GM21529 (cell line): ENCODE measurements around the gene PDGFD.

Source experiments
- ATAC-seq: cut with Tn5 transposase; IDR thresholded peaks from one replicate; pipeline ENCODE4 v1.9.1; 2021; ENCODE audit not compliant: unreplicated experiment

PDGFD gene

GRCh38 chr11:103890654-103891053, 273.3 kb downstream of the PDGFD start:
- ATAC-seq, result no peak

DNA sequence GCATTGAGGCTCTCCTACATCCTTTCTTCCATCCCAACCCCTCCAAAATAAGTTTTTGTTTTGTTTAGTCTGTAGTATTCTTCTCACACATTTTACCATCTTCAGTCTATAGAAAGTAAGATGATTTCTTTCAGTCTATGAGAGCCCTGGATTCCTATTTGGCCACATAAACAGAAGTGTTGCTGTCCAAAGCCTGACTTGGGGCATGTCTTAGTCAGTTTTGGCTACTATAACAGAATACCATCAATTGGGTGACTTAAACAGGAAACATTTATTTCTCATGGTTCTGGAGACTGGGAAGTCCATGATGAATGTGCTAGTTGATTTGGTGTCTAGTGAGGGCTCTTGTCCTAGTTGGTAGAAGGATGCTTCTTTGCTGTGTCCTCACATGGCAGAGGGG, 274.3 kb downstream of the PDGFD start:
- ATAC-seq, result no peak

DNA sequence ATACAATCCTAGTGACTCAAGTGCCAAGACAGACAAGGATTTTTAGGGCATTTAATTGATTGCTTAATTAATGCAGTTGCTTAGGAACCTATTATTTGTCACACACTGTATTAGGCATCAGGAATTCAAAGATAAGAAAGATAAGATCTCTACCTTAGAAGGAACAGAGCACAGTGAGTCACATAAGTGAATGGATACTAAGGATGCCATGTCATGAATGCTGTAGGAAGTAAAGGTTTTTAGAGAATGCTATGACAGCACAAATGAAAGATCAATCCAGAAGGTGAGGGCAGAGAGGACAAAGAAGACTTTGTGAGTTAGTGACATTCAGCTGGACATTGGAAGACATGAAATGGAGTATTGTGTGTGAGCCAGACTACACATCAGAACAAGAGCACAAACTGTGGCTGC, 275.4 kb downstream of the PDGFD start:
- no peak for ATAC-seq

GRCh38 chr11:103887001-103887658, 276.8 kb downstream of the PDGFD start:
- no peak for ATAC-seq

GRCh38 chr11:103883856-103884255, 280.1 kb downstream of the PDGFD start:
- no peak for ATAC-seq

DNA sequence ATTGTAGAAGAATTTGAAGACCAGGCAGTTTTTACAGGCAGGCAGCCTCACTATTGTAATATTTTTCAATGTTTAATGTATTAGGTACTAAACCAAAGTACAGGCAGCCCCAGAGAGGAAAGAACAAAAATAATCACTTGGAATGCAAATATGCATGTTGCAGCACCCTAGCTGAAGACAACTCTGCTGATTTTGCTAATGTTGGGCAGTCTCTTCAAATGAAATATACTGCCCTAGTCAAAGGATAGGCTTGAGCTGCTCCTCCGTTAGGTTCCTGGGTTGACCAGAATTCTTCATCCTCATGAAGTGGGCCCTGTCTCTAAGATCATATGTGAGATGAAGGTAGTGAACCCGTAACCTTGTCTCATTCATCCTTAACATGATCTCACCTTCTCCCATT, 280.7 kb downstream of the PDGFD start:
- ATAC-seq, result no peak

- no peak for ATAC-seq
Observed at GRCh38 chr11:103881584-103881983, 282.4 kb downstream of the PDGFD start.

DNA sequence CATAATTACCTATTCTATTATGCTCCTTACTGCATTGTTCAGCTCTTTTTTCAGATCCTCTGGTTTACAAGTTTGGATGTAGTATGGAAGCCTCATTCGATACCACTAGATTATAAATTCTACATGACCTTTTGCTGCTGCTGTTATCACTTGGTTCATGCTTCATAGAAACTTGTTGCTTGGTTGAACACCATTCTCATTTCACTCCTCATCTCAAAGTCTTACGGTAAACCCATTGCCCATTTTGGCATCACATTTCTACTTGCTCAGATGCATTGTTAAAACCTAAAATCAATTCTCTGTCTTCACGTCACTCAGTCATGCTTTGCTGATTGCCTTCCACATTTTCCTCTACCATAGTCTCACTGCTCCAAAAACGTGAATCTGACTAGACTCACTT, 283.0 kb downstream of the PDGFD start:
- peak; percentile 39 for ATAC-seq

GRCh38 chr11:103878646-103879045, 285.3 kb downstream of the PDGFD start:
- ATAC-seq, result no peak

GRCh38 chr11:103877221-103877620, 286.7 kb downstream of the PDGFD start:
- ATAC-seq, result no peak

DNA sequence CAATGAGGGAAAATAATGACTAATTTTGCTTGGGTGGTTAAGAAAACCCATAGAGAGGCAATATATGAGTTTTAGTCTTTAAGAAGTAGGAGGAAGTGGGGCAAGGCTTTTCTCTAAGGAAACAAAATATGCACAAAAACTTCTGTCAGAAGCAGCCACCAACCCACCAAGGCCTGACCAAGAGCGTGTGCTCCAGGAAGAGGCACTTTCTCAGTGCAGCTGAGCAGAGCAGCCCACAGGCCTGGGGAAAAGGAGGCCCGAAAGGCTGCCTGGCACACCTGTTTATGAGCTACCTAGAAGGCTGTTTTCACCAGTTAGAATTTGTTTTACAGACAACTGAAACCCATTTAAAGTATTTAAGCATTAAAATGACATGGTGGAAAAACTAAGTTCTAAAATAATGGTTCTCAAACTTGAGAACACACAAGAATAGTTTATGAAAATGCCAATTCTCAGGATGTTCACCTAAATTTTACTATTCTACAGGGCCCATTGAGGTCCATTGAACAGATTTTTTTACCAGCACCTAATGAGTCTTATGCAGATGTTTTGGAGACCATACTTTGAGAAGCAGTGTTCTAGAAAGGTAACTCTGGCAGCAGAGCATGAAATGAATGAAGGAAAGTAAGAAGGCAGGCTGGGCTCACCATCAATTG, 288.0 kb downstream of the PDGFD start:
- ATAC-seq, result peak; percentile 96

DNA sequence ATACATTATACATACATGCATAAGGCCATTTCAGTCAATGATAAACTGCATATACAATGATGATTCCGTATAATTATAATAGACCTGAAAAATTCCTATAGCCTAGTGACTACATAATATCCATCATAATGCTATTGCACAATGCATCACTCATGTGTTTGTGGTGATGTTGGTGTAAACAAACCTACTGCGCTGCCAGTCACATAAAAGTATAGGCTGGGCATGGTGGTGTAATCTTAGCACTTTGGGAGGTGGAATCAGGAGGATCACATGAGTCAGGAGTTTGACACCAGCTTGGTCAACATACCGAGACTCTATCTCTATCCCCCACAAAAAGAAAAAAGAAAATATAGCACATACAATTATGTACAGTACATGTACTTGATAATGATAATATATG, 291.2 kb downstream of the PDGFD start:
- no peak for ATAC-seq

DNA sequence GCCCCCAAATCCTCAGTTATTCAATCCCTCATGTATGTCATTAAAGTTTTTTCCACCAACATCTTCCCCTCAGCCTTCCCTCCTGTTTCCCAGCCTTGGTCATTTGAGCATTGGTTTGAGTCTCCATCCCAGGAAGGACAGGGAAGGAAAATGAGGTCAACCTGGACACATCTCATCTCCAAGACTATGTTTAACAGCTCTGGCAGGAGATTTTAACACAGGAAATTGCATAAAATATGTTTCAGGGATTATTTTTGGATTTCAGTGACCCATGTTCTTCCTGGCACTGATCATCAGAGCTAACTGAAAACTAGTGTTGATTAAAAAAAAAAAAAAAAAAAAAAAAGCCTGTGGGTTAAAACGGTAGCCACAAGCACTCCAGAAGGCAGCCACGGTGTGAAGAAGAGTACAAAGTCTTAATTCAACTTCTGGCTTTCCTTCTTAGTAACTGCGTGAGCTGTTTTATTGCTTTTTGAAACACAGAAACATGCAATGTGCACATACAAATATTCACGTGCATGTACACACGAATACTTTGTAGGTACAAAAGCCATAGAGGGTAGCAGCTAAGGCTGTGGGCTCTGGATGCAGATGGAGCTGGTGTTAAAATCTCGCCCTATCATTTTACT, 291.9 kb downstream of the PDGFD start:
- no peak for ATAC-seq

DNA sequence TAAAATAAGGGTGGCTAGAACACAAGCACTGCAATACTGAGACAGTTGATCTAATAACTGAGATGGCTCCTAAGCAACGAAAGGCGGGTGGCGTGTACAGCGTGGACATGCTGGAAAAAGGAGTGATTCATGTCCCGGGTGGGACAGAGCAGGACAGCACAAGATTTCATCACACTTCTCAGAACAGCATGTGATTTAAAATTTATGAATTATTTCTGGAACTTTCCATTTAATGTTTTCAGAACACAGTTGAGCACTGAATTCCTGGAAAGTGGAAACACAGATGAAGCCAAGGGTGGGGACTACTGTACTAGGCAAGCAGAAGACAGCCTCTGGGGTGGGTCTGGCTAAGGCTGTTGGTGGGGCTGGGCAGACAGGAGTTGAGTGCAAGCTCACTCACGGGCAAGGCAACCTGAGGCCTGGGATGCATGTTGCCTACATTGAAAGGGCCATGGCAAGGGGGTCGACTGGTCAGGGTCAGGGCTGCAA, 293.1 kb downstream of the PDGFD start:
- no peak for ATAC-seq

DNA sequence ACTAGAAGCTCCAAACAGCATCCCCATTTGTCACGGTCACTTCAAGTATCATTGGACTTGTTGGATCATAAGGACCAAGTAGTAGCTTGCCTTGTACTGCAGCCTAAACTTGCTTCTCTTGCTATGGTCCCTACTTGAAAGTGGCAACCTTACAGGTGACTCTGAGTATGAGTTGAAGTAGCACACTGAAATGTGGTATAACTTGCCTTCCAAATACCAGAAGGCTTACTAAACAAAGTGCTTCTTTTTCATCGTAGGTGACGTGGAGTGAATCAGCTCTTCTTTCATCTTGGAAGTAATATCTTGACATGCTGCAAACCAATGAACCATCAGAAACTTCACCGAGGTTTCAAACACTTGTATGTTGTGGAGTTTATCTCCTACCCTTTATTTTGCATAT, 296.5 kb downstream of the PDGFD start:
- ATAC-seq, result no peak

GRCh38 chr11:103863497-103863896, 300.4 kb downstream of the PDGFD start:
- no peak for ATAC-seq

- ATAC-seq, result no peak
Observed at GRCh38 chr11:103862802-103863174, 301.2 kb downstream of the PDGFD start.

DNA sequence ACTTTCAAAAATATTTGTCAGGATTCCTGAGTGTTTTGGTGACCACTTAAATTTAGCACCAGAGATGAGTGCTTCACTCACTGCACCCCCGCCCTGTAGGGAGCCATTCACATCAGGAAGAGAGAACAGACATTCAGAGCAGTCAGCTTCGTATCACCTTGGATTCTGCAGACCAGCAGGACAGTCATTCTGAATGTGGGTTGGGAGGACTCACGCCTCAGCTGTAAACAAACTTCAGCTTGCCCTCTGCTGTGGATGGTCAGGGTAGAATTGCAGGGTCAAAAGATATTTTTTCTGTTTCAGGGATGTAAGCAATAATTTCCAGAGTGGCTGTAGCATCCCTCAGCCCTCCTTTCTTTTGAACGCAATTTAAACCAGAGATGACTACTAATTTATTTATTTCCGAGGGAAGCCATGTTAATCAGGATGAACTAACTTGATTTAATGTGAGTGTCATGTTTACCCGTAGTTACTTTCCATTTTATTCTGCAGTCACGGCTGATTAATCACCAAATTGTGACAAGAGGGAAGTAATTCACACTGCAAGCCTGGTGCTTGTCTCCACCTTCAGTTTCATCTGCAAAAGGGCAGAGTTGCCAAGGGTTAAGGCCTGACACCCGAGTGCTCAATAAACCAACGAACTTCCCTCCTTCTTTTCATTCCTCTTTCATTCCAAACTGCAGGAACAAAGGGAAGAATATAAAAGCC, 301.7 kb downstream of the PDGFD start:
- peak; percentile 87 for ATAC-seq
